ENCODE results near the gene C2CD3. TPM values are rescaled to one million over a fixed set of nuclear protein-coding genes. Genes with fewer than 3 reads are reported as not detected.
"Not testable (repeated sequence)": the region's sequence is repeated elsewhere in the genome, so short reads cannot be mapped to it uniquely, and the experiment has no call there.

The C2CD3 gene
- total RNA-seq, 1 experiment from 2014 or later, result 7.8 TPM

- Histone ChIP-seq H3K9me3 (peaks cover 3% of the 10 kb centered on the region), H3K36me3 (peaks cover 21% of the 10 kb centered on the region), H3K27me3 (no peaks in the 10 kb centered on the region), H3K4me3 (no peak overlapping the region)
- DNase-seq, result no peak
Measured at GRCh38 chr11:74138021-74138420, 32.8 kb downstream of the C2CD3 start.

GRCh38 chr11:74135127-74135840 is 35.5 kb downstream of the C2CD3 start:
- Histone ChIP-seq H3K27me3 (no peaks in the 10 kb centered on the region), H3K4me3 (no peak overlapping the region), H3K9me3 (no peaks in the 10 kb centered on the region; the same call in 1 of the 2 replicates), H3K36me3 (peaks cover 22% of the 10 kb centered on the region)
- peak; percentile 63 for DNase-seq

DNA sequence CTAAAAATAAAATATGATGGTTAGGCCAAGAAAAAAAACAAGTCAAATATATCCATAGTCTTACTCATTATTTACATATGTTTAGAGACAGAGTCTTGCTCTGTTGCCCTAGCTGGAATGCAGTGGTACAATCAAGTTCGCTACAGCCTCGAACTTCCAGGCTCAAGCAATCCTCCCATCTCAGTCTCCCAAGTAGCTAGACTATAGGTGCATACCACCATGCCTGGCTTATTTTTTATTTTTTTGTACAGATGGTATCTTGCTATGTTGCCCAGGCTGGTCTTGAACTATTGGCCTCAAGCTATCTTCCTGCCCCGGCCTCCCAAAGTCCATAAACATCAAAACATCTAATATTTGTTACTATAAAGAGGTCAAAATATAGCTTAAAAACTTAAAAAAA is 36.1 kb downstream of the C2CD3 start:
- Histone ChIP-seq H3K36me3 (peaks cover 20% of the 10 kb centered on the region), H3K27me3 (no peaks in the 10 kb centered on the region)
- DNase-seq, result no peak

DNA sequence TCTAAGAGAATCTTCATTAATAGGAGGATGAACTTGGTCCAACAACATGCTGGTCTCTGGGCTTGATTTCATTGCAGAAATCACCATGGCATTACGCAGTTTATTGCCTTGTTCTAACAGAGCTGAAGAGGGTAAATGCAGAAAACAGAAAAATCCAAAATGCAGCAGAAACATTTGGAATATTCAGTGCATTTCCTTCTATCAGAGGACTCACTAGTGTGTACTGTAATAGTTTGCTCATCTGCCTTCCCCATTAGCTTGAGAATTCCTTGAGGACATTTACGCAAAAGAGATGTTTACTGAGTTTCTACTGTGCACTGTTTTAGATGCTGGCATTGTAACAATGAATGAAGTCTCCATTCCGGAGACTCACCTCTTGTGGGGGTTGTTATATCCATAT is 37.4 kb downstream of the C2CD3 start:
- H3K36me3 ChIP-seq, result peaks cover 17% of the 10 kb centered on the region
- H3K4me3 ChIP-seq, result no peak overlapping the region
- no peaks in the 10 kb centered on the region for H3K27me3 ChIP-seq
- DNase-seq, result no peak
- H3K9me3 ChIP-seq, result no peaks in the 10 kb centered on the region

More for the DNA sequence above, 36.1 kb downstream of the C2CD3 start:
- no peak overlapping the region for H3K4me3 ChIP-seq
- no peaks in the 10 kb centered on the region for H3K9me3 ChIP-seq

DNA sequence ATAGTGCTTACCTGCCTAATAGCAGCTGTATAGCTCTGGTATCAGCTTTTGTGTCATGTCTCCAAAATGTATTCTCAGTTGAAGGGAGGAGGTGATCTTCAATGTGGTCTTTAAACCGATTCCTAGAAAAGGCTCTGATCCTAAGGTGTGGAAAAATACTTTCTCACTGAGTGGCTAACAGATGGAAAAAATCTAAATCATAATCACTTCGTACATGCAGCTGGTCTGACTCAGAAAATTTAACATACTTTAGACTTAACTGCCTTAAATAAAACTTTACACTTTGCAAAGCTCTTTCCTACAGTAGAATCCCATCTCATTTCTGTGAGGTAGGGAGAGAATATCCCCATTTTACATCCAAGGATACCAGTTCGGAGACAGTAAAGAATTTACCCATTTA is 38.0 kb downstream of the C2CD3 start:
- H3K4me3 ChIP-seq, result no peak overlapping the region
- no peaks in the 10 kb centered on the region for H3K9me3 ChIP-seq
- no peak for DNase-seq
- H3K36me3 ChIP-seq, result peaks cover 16% of the 10 kb centered on the region
- no peaks in the 10 kb centered on the region for H3K27me3 ChIP-seq

DNA sequence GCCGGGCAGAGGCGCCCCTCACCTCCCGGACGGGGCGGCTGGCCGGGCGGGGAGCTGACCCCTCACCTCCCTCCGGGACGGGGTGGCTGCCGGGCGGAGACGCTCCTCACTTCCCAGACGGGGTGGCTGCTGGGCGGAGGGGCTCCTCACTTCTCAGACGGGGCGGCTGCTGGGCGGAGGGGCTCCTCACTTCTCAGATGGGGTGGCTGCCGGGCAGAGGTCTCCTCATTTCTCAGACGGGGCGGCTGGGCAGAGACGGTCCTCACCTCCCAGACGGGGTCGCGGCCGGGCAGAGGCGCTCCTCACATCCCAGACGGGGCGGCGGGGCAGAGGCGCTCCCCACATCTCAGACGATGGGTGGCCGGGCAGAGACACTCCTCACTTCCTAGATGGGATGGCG is 41.7 kb downstream of the C2CD3 start:
- DNase-seq, H3K4me3 ChIP-seq, H3K36me3 ChIP-seq, H3K9me3 ChIP-seq, H3K27me3 ChIP-seq: not testable (repeated sequence)

GRCh38 chr11:74123008-74123448 is 47.8 kb downstream of the C2CD3 start:
- DNase-seq, result no peak
- peaks cover 6% of the 10 kb centered on the region; the same call in 1 of the 2 replicates for H3K36me3 ChIP-seq
- H3K4me3 ChIP-seq, result no peak overlapping the region
- no peaks in the 10 kb centered on the region for H3K9me3 ChIP-seq
- H3K27me3 ChIP-seq, result no peaks in the 10 kb centered on the region

DNA sequence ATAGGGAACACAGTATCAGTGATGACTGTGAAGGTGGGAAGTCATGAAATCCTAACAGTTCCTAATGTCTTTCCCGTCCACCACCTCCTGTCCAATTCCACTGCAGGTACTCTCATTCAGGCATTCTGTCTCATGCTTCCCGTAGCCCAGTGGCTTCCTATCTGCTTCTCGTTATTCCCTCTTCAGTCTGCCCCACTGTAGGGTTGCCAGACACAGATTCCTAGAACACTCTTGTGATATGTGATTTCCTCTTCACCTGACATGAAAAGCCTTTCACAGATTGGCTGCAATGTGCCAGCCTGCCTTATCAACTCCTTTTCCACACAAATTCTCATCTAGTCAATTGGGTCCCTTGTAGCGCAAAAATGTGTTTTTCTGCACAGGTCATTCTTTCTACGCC is 49.0 kb downstream of the C2CD3 start:
- no peak overlapping the region for H3K4me3 ChIP-seq
- H3K27me3 ChIP-seq, result no peaks in the 10 kb centered on the region
- H3K9me3 ChIP-seq, result no peaks in the 10 kb centered on the region
- H3K36me3 ChIP-seq, result peaks cover 6% of the 10 kb centered on the region; the same call in 1 of the 2 replicates
- DNase-seq, result no peak

GRCh38 chr11:74120260-74121035 is 50.4 kb downstream of the C2CD3 start:
- not testable (repeated sequence) for H3K27me3 ChIP-seq, DNase-seq

DNA sequence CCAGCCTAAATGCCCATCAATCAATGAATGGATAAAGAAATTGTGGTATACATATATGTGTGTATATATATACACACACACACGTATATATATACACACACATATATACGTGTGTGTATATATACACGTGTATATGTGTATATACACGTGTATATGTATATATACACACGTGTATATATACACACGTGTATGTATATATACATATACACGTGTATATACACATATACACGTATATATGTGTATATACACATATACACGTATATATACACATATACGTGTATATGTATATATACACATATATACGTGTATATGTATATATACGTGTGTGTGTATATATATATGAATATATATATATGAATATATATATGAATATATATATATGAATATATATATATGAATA is 54.1 kb downstream of the C2CD3 start:
- DNase-seq, result no peak
- Histone ChIP-seq H3K27me3 (no peaks in the 10 kb centered on the region), H3K36me3 (peaks cover 26% of the 10 kb centered on the region), H3K4me3 (no peak overlapping the region), H3K9me3 (no peaks in the 10 kb centered on the region)

More at GRCh38 chr11:74120260-74121035, 50.4 kb downstream of the C2CD3 start:
- H3K4me3 ChIP-seq, H3K9me3 ChIP-seq: not testable (repeated sequence)
- peaks cover 15% of the 10 kb centered on the region; the same call in 1 of the 2 replicates for H3K36me3 ChIP-seq

DNA sequence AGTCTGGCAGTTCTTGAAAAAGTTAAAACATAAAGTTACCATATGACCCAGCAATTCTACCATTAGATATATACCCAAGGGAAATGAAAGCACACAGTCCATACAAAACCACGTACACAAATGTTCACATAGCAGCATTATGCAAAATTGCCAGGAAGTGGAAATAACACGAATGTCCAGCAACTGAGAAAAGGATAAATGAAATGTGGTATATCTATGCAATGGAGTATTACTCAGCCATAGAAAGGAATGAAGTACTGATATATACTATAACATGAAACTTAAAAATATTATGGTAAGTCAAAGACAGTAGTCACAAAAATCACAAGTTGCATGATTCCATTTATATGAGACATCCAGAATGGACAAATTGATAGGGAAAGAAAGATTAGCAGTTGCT is 57.9 kb downstream of the C2CD3 start:
- H3K36me3 ChIP-seq, result peaks cover 27% of the 10 kb centered on the region
- H3K9me3 ChIP-seq, result no peaks in the 10 kb centered on the region
- no peak for DNase-seq
- no peaks in the 10 kb centered on the region for H3K27me3 ChIP-seq
- H3K4me3 ChIP-seq, result no peak overlapping the region

DNA sequence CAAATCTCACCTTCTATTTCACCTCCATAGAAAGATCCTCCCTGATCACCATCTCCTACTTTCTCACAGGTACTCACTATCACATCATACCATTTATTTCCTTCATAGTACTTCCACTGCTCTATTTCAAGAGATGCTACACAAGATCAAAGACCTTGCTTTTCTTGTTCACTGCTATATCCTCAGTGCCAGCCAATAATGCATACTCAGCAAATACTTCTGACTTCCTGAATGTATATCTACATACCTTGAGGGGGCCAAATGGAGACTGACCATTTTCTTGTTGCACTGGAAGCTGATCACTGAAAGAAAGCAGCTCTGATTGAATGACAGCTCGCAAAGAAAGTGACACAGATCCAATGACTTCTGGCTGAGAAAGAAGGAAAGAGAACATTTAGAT is 64.7 kb downstream of the C2CD3 start:
- Histone ChIP-seq H3K9me3 (no peaks in the 10 kb centered on the region), H3K4me3 (no peak overlapping the region), H3K36me3 (peaks cover 15% of the 10 kb centered on the region), H3K27me3 (no peaks in the 10 kb centered on the region)
- no peak for DNase-seq

DNA sequence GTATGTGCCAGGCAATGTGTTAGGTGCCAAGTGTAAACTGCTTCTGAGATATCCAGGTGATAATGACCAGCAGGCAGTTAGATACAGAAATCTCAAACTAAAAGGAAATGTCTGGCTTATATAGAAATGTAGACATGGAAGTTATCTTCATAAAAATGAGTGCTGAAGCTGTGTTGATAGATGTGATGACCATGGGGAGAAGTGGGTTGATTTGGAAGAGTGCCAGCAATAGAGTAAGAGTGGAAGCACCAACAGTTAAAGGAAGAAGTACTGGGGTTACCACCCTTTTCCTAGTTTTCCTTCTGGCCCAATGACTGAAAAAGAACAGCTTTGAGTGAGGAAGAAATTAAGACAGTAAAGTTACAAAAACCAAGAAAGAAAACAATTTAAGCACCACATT is 68.5 kb downstream of the C2CD3 start:
- H3K36me3 ChIP-seq, result peaks cover 19% of the 10 kb centered on the region
- H3K4me3 ChIP-seq, result no peak overlapping the region
- H3K27me3 ChIP-seq, result no peaks in the 10 kb centered on the region
- no peaks in the 10 kb centered on the region for H3K9me3 ChIP-seq
- no peak for DNase-seq

- DNase-seq, result no peak
- Histone ChIP-seq H3K27me3 (no peaks in the 10 kb centered on the region), H3K9me3 (no peaks in the 10 kb centered on the region), H3K36me3 (peaks cover 18% of the 10 kb centered on the region), H3K4me3 (no peak overlapping the region)
Measured at GRCh38 chr11:74100735-74101134, 70.1 kb downstream of the C2CD3 start.

DNA sequence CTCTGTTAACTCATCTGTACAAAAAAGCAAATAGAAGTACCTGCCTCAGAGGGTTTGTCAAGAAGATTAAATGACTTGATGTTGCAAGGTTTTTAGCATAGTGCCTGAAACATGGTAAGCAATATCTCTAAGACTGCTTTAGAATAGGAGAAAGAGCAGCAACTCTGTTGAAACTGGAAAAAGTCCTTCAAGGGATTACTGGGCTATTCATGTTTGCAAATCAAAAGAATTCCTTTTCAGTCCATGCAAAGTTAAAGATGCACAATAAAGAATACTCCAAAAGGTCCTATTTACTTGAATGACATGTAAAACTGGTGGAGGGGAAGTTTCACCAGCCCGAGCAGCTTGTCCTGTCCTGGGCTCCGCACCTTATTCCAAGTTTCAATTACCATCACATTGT is 70.6 kb downstream of the C2CD3 start:
- DNase-seq, result no peak
- Histone ChIP-seq H3K4me3 (no peak overlapping the region), H3K9me3 (no peaks in the 10 kb centered on the region), H3K27me3 (no peaks in the 10 kb centered on the region), H3K36me3 (peaks cover 15% of the 10 kb centered on the region)

GRCh38 chr11:74097686-74098237 is 73.0 kb downstream of the C2CD3 start:
- Histone ChIP-seq H3K36me3 (peaks cover 18% of the 10 kb centered on the region), H3K27me3 (no peaks in the 10 kb centered on the region), H3K9me3 (no peaks in the 10 kb centered on the region), H3K4me3 (no peak overlapping the region)
- no peak for DNase-seq

- DNase-seq, result no peak
- peaks cover 32% of the 10 kb centered on the region for H3K36me3 ChIP-seq
- no peaks in the 10 kb centered on the region for H3K27me3 ChIP-seq
- no peaks in the 10 kb centered on the region for H3K9me3 ChIP-seq
- no peak overlapping the region for H3K4me3 ChIP-seq
Measured at GRCh38 chr11:74094393-74094792, 76.4 kb downstream of the C2CD3 start.

Data from MG63 (cell line).